ENCODE results near the gene FKBP1C. TPM values are rescaled to one million over a fixed set of nuclear protein-coding genes. Genes with fewer than 3 reads are reported as not detected.
"Not testable (repeated sequence)": the region's sequence is repeated elsewhere in the genome, so short reads cannot be mapped to it uniquely, and the experiment has no call there.

The FKBP1C gene
- total RNA-seq, result 1 to 10 TPM in 2 of 6 donors, not detected in 4; 1.2 to 1.3 TPM

DNA sequence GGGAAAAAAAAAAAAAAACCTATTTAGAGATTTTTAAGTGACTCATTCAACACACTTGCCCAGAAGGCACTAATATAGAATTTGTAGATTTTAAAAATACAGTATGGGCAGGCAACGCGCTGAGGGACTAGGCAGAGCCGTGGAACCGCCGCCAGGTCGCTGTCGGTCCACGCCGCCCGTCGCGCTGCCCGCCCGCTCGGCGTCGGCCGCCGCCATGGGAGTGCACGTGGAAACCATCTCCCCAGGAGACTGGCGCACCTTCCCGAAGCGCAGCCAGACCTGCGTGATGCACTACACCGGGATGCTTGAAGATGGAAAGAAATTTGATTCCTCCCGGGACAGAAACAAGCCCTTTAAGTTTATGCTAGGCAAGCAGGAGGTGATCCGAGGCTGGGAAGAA lies at the start of gene FKBP1C:
TSS of gene FKBP1C (plus strand) at position 127 of the 400 bp plus-strand sequence.
- not testable (repeated sequence) for H3K4me3 ChIP-seq; H3K27me3 ChIP-seq; H3K9me3 ChIP-seq; ATAC-seq (ENCODE audit: low FRiP score in 2 of 2); H3K36me3 ChIP-seq; H3K27ac ChIP-seq; H3K4me1 ChIP-seq
- peak in 1 of 2 donors; percentile 71 for DNase-seq
- 94 to 96% methylated on average over 27 of the region's 27 CpGs for WGBS, 2 donors

DNA sequence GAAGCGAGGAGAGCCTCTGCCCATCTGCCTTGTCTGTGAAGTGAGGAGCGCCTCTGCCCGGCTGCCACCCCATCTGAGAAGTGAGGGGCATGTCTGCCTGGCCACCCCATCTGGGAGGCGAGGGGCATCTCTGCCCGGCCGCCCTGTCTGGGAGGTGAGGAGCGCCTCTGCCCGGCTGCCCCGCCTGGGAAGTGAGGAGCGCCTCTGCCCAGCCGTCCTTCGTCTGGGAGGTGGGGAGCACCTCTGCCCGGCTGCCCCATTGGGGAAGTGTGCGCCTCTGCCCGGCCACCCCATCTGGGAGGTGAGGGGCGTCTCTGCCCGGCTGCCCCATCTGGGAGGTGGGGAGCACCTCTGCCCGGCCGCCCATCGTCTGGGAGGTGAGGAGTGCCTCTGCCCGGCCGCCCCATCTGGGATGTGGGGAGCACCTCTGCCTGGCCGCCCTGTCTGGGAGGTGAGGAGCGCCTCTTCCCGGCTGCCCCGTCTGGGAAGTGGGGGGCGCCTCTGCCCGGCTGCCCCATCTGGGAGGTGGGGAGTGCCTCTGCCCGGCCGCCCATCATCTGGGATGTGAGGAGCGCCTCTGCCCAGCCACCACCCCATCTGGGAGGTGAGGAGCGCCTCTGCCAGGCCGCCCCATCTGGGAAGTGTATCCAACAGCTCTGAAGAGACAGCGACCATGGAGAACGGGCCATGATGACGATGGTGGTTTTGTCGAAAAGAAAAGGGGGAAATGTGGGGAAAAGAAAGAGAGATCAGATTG lies 47.0 kb upstream of the FKBP1C start:
- H3K27me3 ChIP-seq; H3K36me3 ChIP-seq; H3K4me3 ChIP-seq; H3K4me1 ChIP-seq; ATAC-seq (ENCODE audit: low FRiP score in 2 of 2); H3K27ac ChIP-seq; H3K9me3 ChIP-seq: not testable (repeated sequence)
- DNase-seq, result peak in 1 of 2 donors; percentile 61
- 86 to 100% methylated on average over 7 to 37 of the region's 37 CpGs for WGBS, 2 donors

DNA sequence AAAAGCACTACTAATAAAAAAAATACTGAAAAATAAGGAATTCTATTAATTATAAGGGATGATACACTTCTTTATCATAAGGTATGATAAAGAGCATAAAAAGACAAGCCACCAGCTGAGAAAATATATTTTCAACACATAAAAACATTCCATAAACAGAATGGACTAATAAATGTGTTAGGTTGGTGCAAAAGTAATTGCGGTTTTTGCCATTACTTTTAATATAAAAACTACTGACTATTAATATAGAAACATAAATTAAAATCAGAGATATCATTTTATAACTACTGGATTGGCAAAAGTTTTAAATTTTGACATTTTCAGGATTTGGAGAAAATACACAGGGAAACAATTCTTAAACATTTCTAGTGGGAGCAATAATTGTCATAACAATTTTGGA lies 37.1 kb upstream of the FKBP1C start:
- no peaks in the 10 kb centered on the region for H3K27me3 ChIP-seq
- WGBS, 2 donors, result 82 to 86% methylated on average over 1 of the region's 1 CpG
- no peak overlapping the region for H3K27ac ChIP-seq
- no peaks in the 10 kb centered on the region for H3K4me1 ChIP-seq
- DNase-seq, result no peak
- no peaks in the 10 kb centered on the region for H3K36me3 ChIP-seq
- no peak for ATAC-seq (ENCODE audit: low FRiP score in 2 of 2)
- H3K9me3 ChIP-seq, result no peaks in the 10 kb centered on the region
- TF ChIP-seq EP300 (IDR thresholded peaks at IDR 0.05) (no peak), POLR2A (IDR thresholded peaks at IDR 0.05) (no peak), POLR2AphosphoS5 (IDR thresholded peaks at IDR 0.05) (no peak)
- TF ChIP-seq, protein P1, sequence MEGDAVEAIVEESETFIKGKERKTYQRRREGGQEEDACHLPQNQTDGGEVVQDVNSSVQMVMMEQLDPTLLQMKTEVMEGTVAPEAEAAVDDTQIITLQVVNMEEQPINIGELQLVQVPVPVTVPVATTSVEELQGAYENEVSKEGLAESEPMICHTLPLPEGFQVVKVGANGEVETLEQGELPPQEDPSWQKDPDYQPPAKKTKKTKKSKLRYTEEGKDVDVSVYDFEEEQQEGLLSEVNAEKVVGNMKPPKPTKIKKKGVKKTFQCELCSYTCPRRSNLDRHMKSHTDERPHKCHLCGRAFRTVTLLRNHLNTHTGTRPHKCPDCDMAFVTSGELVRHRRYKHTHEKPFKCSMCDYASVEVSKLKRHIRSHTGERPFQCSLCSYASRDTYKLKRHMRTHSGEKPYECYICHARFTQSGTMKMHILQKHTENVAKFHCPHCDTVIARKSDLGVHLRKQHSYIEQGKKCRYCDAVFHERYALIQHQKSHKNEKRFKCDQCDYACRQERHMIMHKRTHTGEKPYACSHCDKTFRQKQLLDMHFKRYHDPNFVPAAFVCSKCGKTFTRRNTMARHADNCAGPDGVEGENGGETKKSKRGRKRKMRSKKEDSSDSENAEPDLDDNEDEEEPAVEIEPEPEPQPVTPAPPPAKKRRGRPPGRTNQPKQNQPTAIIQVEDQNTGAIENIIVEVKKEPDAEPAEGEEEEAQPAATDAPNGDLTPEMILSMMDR (IDR thresholded peaks at IDR 0.05), result no peak
- no peak overlapping the region for H3K4me3 ChIP-seq

DNA sequence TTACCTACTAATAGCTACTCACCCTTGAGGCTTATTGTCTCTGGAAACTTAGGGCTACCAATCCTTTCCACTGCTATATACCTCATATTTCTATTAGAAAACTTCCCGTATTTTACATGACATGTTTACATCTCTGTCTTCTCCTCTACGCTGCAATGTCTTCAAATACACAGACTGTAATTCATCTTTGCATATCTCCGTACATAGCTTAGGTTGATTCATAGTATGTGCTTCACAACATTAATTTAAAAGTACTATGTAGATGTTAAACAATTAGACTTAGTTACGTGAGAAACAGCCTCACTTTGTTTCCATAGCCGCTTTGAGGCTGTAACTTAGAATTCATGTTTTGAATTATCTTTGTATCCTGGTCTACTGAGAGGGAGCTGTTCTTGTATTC lies 35.1 kb upstream of the FKBP1C start:
- Histone ChIP-seq H3K4me3 (no peak overlapping the region), H3K27ac (no peak overlapping the region), H3K36me3 (no peaks in the 10 kb centered on the region), H3K4me1 (no peaks in the 10 kb centered on the region), H3K27me3 (no peaks in the 10 kb centered on the region), H3K9me3 (no peaks in the 10 kb centered on the region)
- 68 to 72% methylated on average over 5 of the region's 5 CpGs for WGBS, 2 donors
- TF ChIP-seq POLR2AphosphoS5 (IDR thresholded peaks at IDR 0.05) (no peak), POLR2A (IDR thresholded peaks at IDR 0.05) (no peak)
- DNase-seq (no peak), ATAC-seq (ENCODE audit: low FRiP score in 2 of 2) (no peak)

DNA sequence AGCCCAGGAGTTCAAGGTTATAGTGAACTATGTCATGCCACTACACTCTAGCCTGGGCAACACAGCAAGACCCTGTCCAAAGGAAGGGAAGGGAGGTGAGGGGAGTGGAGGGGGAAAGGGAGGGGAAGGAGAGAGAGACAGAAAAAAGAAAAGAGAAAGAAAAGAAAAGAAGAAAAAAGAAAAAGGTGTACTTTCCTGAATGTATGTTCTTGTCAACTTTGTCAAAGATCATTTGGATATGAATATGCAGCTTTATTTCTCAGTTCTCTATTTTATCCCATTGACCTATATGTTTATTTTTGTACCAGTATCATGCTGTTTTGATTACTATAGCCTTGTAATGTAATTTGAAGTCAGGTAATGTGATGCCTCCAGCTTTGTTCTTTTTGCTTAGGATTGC lies 30.9 kb upstream of the FKBP1C start:
- Histone ChIP-seq H3K4me3 (no peak overlapping the region), H3K27ac (no peak overlapping the region), H3K4me1 (no peaks in the 10 kb centered on the region), H3K9me3 (no peaks in the 10 kb centered on the region), H3K36me3 (no peaks in the 10 kb centered on the region), H3K27me3 (no peaks in the 10 kb centered on the region)
- ATAC-seq (ENCODE audit: low FRiP score in 2 of 2) (no peak), DNase-seq (no peak)
- TF ChIP-seq, protein P1 (IDR thresholded peaks at IDR 0.05), result no peak
- TF ChIP-seq EP300 (IDR thresholded peaks at IDR 0.05) (no peak), POLR2AphosphoS5 (IDR thresholded peaks at IDR 0.05) (no peak), POLR2A (IDR thresholded peaks at IDR 0.05) (no peak)

DNA sequence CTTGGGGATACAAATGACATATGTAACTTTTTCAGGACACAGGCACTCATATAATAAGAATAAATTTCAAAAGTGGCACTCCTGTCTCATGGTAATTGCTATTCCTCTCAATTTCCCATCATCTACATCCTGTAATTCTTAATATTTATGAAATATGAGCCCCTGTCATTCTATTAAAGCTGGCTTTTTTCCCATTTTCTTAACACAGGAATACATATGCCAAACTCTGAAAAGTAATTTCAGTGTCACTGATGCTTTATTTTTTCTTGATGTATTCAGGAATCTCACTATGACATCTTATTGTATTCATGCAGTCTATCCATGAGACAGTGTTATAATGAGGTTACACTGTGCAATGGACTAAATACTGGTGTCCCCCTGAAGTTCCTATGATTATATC lies 24.3 kb upstream of the FKBP1C start:
- Histone ChIP-seq H3K4me3 (no peak overlapping the region), H3K4me1 (no peaks in the 10 kb centered on the region), H3K27ac (no peak overlapping the region), H3K36me3 (no peaks in the 10 kb centered on the region), H3K27me3 (no peaks in the 10 kb centered on the region), H3K9me3 (no peaks in the 10 kb centered on the region)
- DNase-seq (no peak), ATAC-seq (ENCODE audit: low FRiP score in 2 of 2) (no peak)
- TF ChIP-seq, protein P1 (IDR thresholded peaks at IDR 0.05), result no peak
- TF ChIP-seq EP300 (IDR thresholded peaks at IDR 0.05) (no peak), POLR2AphosphoS5 (IDR thresholded peaks at IDR 0.05) (no peak)

Measured in upper lobe of left lung (tissue), 6 donors.